ENCODE data around the gene CADM4.
"Not testable (repeated sequence)": the region's sequence is repeated elsewhere in the genome, so short reads cannot be mapped to it uniquely, and the experiment has no call there.

Gene CADM4

GRCh38 chr19:43636121-43636683 is 3.4 kb downstream of the CADM4 start:
- in situ Hi-C loops (cut with MboI; ENCODE audit: low pct_unique_long_range_greater_than_20kb, low sequenced_read_pairs): no loop called here
- no peak for DNase-seq

DNA sequence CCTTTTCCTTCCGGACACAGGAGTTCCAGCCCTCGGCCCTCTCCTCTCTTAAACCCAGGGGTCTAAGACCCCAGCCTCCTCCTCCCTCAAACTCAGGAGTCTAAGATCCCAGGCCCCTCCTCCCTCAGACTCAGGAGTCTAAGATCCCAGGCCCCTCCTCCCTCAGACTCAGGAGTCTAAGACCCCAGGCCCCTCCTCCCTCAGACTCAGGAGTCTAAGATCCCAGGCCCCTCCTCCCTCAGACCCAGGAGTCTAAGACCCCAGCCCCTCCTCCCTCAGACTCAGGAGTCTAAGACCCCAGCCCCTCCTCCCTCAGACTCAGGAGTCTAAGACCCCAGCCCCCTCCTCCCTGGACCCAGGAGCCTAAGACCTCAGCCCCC is 4.1 kb downstream of the CADM4 start:
- DNase-seq; in situ Hi-C loops (cut with MboI; ENCODE audit: low pct_unique_long_range_greater_than_20kb, low sequenced_read_pairs): not testable (repeated sequence)

DNA sequence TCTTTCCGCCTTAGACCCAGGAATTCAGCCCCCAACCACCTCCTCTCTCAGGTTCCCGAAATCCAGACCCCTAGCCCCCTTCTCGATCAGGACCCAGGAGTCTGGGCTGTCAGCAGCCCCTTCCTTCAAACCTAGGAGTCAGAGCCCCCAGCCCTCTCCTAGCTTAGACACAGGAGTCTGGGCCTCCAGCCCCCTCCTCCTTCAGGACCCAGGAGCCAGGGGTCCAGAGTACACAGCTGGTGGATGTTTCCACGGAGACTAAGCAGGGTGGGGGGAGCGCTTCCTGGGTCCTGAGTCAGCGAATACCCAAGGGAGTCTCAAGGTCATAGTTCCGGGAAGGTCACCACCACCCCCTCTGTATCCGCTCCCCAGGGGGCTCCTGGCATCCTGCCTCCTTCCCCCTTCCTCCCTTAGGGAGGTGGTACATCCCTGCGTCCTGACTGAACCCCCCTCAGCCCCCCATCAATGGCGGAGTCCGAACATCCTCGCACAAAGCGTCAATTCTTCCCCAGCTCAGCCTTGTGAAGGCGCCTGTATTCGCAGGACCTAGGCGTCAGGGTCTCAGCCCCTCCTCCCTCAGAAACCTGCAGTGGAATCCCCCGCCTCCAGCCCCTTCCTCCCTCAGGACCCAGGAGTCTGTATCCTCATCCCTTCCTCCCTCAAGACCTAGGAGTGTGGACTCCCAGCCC is 4.6 kb downstream of the CADM4 start:
- no peak for DNase-seq
- in situ Hi-C loops (cut with MboI; ENCODE audit: low pct_unique_long_range_greater_than_20kb, low sequenced_read_pairs): no loop called here

- no peak for DNase-seq
- in situ Hi-C loops (cut with MboI; ENCODE audit: low pct_unique_long_range_greater_than_20kb, low sequenced_read_pairs): no loop called here
Observed at GRCh38 chr19:43634506-43634871, 5.2 kb downstream of the CADM4 start.

DNA sequence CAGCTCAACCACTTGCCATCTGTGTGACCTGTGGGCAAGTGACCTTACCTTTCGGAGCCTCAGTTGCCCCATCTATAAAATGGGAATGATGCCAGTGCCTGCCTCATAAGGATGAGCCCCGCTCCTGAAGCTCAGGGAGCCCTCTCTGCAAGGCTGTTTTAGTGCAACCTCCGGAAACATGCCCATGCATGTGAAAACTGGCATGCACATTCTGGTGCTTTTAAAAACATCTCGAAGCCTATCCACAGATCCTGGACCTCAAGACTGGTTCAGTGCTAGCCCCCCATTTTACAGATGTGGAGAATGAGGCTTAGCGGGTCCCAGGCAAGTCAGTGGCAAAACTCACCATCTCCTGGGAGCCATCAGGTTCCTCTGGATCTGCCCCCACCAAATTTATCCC is 5.6 kb downstream of the CADM4 start:
- DNase-seq: no peak
- in situ Hi-C loops (cut with MboI; ENCODE audit: low pct_unique_long_range_greater_than_20kb, low sequenced_read_pairs): no loop called here

- in situ Hi-C loops (cut with MboI; ENCODE audit: low pct_unique_long_range_greater_than_20kb, low sequenced_read_pairs): no loop called here
- no peak for DNase-seq
Observed at GRCh38 chr19:43633520-43633919, 6.1 kb downstream of the CADM4 start.

GRCh38 chr19:43631491-43631890 is 8.2 kb downstream of the CADM4 start:
- in situ Hi-C loops (cut with MboI; ENCODE audit: low pct_unique_long_range_greater_than_20kb, low sequenced_read_pairs): no loop called here
- DNase-seq: no peak

- no peak for DNase-seq
- in situ Hi-C loops (cut with MboI; ENCODE audit: low pct_unique_long_range_greater_than_20kb, low sequenced_read_pairs): no loop called here
Observed at GRCh38 chr19:43628646-43629326, 10.9 kb downstream of the CADM4 start.

GRCh38 chr19:43626838-43627237 is 12.8 kb downstream of the CADM4 start:
- in situ Hi-C loops (cut with MboI; ENCODE audit: low pct_unique_long_range_greater_than_20kb, low sequenced_read_pairs): no loop called here
- DNase-seq: no peak

- DNase-seq: no peak
- in situ Hi-C loops (cut with MboI; ENCODE audit: low pct_unique_long_range_greater_than_20kb, low sequenced_read_pairs): no loop called here
Observed at GRCh38 chr19:43625918-43626579, 13.6 kb downstream of the CADM4 start.

DNA sequence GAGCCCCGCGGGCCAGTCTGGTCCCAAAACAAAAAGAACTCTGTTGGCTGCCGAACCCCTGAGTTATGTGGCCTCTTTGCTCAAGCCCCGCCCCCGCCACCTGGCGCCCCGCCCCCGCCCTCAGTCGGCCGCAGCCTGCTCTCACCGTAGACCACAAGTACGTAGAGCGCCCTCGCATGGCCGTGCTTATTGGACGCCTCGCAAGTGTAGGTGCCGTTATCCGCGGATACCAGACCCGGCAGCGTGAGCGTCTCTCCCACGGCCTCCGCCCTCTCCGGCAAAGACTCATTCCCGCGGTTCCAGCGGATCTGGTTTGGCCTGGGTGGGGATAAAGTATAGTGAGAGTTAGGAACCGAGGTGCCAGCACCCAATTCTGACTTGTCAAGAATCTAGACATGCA is 14.7 kb downstream of the CADM4 start:
- in situ Hi-C loops (cut with MboI; ENCODE audit: low pct_unique_long_range_greater_than_20kb, low sequenced_read_pairs): no loop called here
- DNase-seq: no peak

GRCh38 chr19:43623889-43624670 is 15.6 kb downstream of the CADM4 start:
- no peak for DNase-seq
- in situ Hi-C loops (cut with MboI; ENCODE audit: low pct_unique_long_range_greater_than_20kb, low sequenced_read_pairs): no loop called here

GRCh38 chr19:43622956-43623355 is 16.7 kb downstream of the CADM4 start:
- in situ Hi-C loops (cut with MboI; ENCODE audit: low pct_unique_long_range_greater_than_20kb, low sequenced_read_pairs): no loop called here
- DNase-seq: no peak

DNA sequence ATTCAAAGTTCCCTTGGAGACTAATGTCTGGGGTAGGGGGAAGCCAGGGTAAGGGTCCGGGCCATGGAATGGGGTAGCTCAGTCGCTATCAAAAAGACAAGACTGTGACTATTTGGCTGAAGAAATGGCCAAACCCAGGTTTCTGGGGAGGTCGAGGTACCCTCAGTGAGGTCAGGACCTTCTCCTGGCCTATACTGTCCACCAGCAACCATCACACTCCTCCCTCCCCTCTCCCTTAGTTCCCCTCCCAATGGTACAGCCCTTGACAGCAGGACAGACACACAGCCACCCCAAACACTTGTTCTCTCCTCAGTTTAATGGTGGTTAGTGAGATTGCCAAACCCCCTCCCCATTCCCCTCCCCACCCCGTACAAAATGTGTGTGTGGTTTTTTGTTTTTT is 17.6 kb downstream of the CADM4 start:
- in situ Hi-C loops (cut with MboI; ENCODE audit: low pct_unique_long_range_greater_than_20kb, low sequenced_read_pairs): no loop called here
- DNase-seq: no peak

GRCh38 chr19:43620061-43621001 is 19.3 kb downstream of the CADM4 start:
- in situ Hi-C loops (cut with MboI; ENCODE audit: low pct_unique_long_range_greater_than_20kb, low sequenced_read_pairs): no loop called here
- no peak for DNase-seq

- peak; percentile 86 for DNase-seq
- in situ Hi-C loops (cut with MboI; ENCODE audit: low pct_unique_long_range_greater_than_20kb, low sequenced_read_pairs): no loop called here
Observed at GRCh38 chr19:43619262-43620060, 20.2 kb downstream of the CADM4 start, which contains the start of gene ZNF428. Gene ZNF428 (minus strand): TSS chr19:43619629. CDS start chr19:43614304, 5,325 bp downstream.

- in situ Hi-C loops (cut with MboI; ENCODE audit: low pct_unique_long_range_greater_than_20kb, low sequenced_read_pairs): no loop called here
Observed at GRCh38 chr19:43618921-43619261, 20.8 kb downstream of the CADM4 start.

GRCh38 chr19:43616954-43617353 is 22.7 kb downstream of the CADM4 start:
- in situ Hi-C loops (cut with MboI; ENCODE audit: low pct_unique_long_range_greater_than_20kb, low sequenced_read_pairs): no loop called here
- no peak for DNase-seq

More at GRCh38 chr19:43618921-43619261, 20.8 kb downstream of the CADM4 start:
- no peak for DNase-seq
